ENCODE data around the gene NKX1-2. TPM values are rescaled to one million over a fixed set of nuclear protein-coding genes. Genes with fewer than 3 reads are reported as not detected.

NKX1-2 gene
- total RNA-seq, 1 donor from 2014 or later: not detected

GRCh38 chr10:124495725-124496124 lies 45.9 kb upstream of the NKX1-2 start:
- ATAC-seq (ENCODE audit: low read depth): no peak
- intact Hi-C loops (cut with micrococcal nuclease): no loop called here
- H3K27me3 Mint-ChIP-seq: no peaks in the 10 kb centered on the region
- TF ChIP-seq CTCF (IDR thresholded peaks at IDR 0.05): no peak
- H3K36me3 Mint-ChIP-seq (ENCODE audit: low read depth): peaks cover 30% of the 10 kb centered on the region
- ChIA-PET CTCF (no interaction called here), POLR2A (interaction anchor here (1.2 kb wide), 1 partner anchor 34 kb away, joined by 3 read pairs; the partner anchor contains the start of gene LHPP)
- no peak overlapping the region for H3K27ac Mint-ChIP-seq
- DNase-seq: no peak
- H3K4me3 Mint-ChIP-seq: no peak overlapping the region
- peaks cover under 1% of the 10 kb centered on the region for H3K9me3 Mint-ChIP-seq
- H3K4me1 Mint-ChIP-seq: peaks cover 2% of the 10 kb centered on the region

- no peak for ATAC-seq (ENCODE audit: low read depth)
- Mint-ChIP-seq H3K9me3 (no peaks in the 10 kb centered on the region), H3K4me1 (peaks cover 2% of the 10 kb centered on the region), H3K36me3 (ENCODE audit: low read depth) (peaks cover 26% of the 10 kb centered on the region), H3K27ac (no peak overlapping the region), H3K4me3 (no peak overlapping the region), H3K27me3 (no peaks in the 10 kb centered on the region)
- ChIA-PET CTCF (no interaction called here), POLR2A (interaction anchor here (1.2 kb wide), 1 partner anchor 34 kb away, joined by 3 read pairs; the partner anchor contains the start of gene LHPP)
- TF ChIP-seq CTCF (IDR thresholded peaks at IDR 0.05): no peak
- intact Hi-C loops (cut with micrococcal nuclease): no loop called here
- DNase-seq: no peak
Observed at GRCh38 chr10:124495162-124495561, 45.3 kb upstream of the NKX1-2 start.

- intact Hi-C loops (cut with micrococcal nuclease): no loop called here
- TF ChIP-seq CTCF (IDR thresholded peaks at IDR 0.05): no peak
- Mint-ChIP-seq H3K27ac (no peak overlapping the region), H3K36me3 (ENCODE audit: low read depth) (peaks cover 26% of the 10 kb centered on the region), H3K9me3 (no peaks in the 10 kb centered on the region), H3K4me1 (peaks cover 2% of the 10 kb centered on the region), H3K4me3 (no peak overlapping the region), H3K27me3 (no peaks in the 10 kb centered on the region)
- CTCF ChIA-PET: no interaction called here
- POLR2A ChIA-PET: interaction anchor here (1.2 kb wide), 1 partner anchor 33 kb away, joined by 3 read pairs; the partner anchor contains the start of gene LHPP
- DNase-seq (no peak), ATAC-seq (ENCODE audit: low read depth) (no peak)
Observed at GRCh38 chr10:124494046-124494807, 44.4 kb upstream of the NKX1-2 start.

- POLR2A ChIA-PET: no interaction called here
Observed at GRCh38 chr10:124493214-124493882, 43.5 kb upstream of the NKX1-2 start.

More at GRCh38 chr10:124493214-124493882, 43.5 kb upstream of the NKX1-2 start:
- ATAC-seq (ENCODE audit: low read depth) (no peak), DNase-seq (no peak)
- intact Hi-C loops (cut with micrococcal nuclease): no loop called here
- Mint-ChIP-seq H3K4me1 (peaks cover 2% of the 10 kb centered on the region), H3K27ac (no peak overlapping the region), H3K27me3 (no peaks in the 10 kb centered on the region), H3K36me3 (ENCODE audit: low read depth) (peaks cover 33% of the 10 kb centered on the region), H3K9me3 (no peaks in the 10 kb centered on the region), H3K4me3 (no peak overlapping the region)
- CTCF ChIA-PET: no interaction called here
- no peak for TF ChIP-seq CTCF (IDR thresholded peaks at IDR 0.05)

Measured in activated B cell treated with CpG ODN at 0.5 μM for 24 hours (primary cell).